T-cell (primary cell): ENCODE measurements around the gene EXOC4. TPM values are rescaled to one million over a fixed set of nuclear protein-coding genes. Genes with fewer than 3 reads are reported as not detected.

ENCODE experiments used
- ATAC-seq, 4 experiments: fragments of 200-7000 bp in 3 of 4; fragments of 150-1000 bp in 1 of 4; cut with Tn5 transposase; replicated peaks in 1 of 4; 1 replicate in 3 of 4; 2 replicates in 1 of 4; pipeline ENCODE4 v1.10.0; 2021; ENCODE audit warnings: moderate library complexity in 3 of 4, mild to moderate bottlenecking in 2 of 4, moderate number of reproducible peaks in 1 of 4
- CTCF ChIA-PET, 2 donors: fragments of 300-600 bp; sonication (Branson Sonifier 250); formaldehyde crosslinking; loops; one replicate each; lab custom pipeline; 2022; ENCODE audit warnings: antibody characterized with exemption in 2 of 2; lab: Charles Lee
- POLR2A ChIA-PET, 2 donors: fragments of 300-600 bp; sonication (Branson Sonifier 250); formaldehyde crosslinking; loops; one replicate each; lab custom pipeline; 2022; ENCODE audit warnings: antibody characterized with exemption in 2 of 2; lab: Charles Lee
- DNase-seq, 35 experiments: peaks; one replicate each; pipeline versions ENCODE4 v3.0.0 to v3.0.0-alpha.2; 2013 to 2023
- H3K27ac ChIP-seq: one replicate; pipeline ENCODE4 v1.5.1; 2013; ENCODE audit warnings: low read length
- H3K27me3 ChIP-seq, 2 experiments: replicated peaks in 1 of 2; 1 replicate in 1 of 2; 2 replicates in 1 of 2; pipeline versions ENCODE4 v1.6.1 to v1.7.0; 2013; ENCODE audit warnings: low read length in 1 of 2, mixed read lengths in 1 of 2; ENCODE audit not compliant: control insufficient read depth in 2 of 2, insufficient read depth in 2 of 2; ENCODE audit errors: extremely low read depth in 1 of 2
- H3K36me3 ChIP-seq, 2 donors: 1 replicate in 1 of 2; 2 replicates in 1 of 2; pipeline versions ENCODE4 v1.6.1 to v1.7.0; 2013; ENCODE audit warnings: low read length in 1 of 2; ENCODE audit not compliant: control insufficient read depth in 2 of 2, insufficient read depth in 1 of 2; ENCODE audit errors: extremely low read depth in 1 of 2
- H3K4me1 ChIP-seq, 2 experiments: 1 replicate in 1 of 2; 2 replicates in 1 of 2; pipeline versions ENCODE4 v1.6.1 to v1.7.0; 2013; ENCODE audit warnings: low read length in 2 of 2, mixed read lengths in 1 of 2; ENCODE audit not compliant: insufficient read depth in 2 of 2, control insufficient read depth in 1 of 2; ENCODE audit errors: extremely low read depth in 1 of 2
- H3K4me3 ChIP-seq, 2 donors: 1 replicate in 1 of 2; 2 replicates in 1 of 2; pipeline versions ENCODE4 v1.5.1 to v1.7.0; 2013; ENCODE audit warnings: mild to moderate bottlenecking in 2 of 2, low read length in 1 of 2, moderate library complexity in 1 of 2; ENCODE audit not compliant: control insufficient read depth in 1 of 2; ENCODE audit errors: extremely low read depth in 1 of 2
- H3K9me3 ChIP-seq: 2 replicates; pipeline ENCODE4 v1.7.0; 2013
- H3K27ac Mint-ChIP-seq, 2 donors: one replicate each; pipeline ENCODE4 v1.8.0; 2020 to 2021; ENCODE audit warnings: mild to moderate bottlenecking in 2 of 2, mixed read lengths in 2 of 2
- H3K27me3 Mint-ChIP-seq, 2 donors: one replicate each; pipeline ENCODE4 v1.8.0; 2021 to 2022; ENCODE audit warnings: mixed read lengths in 2 of 2
- H3K36me3 Mint-ChIP-seq: one replicate; pipeline ENCODE4 v1.8.0; 2021; ENCODE audit warnings: mixed read lengths
- H3K4me1 Mint-ChIP-seq, 3 donors: one replicate each; pipeline ENCODE4 v1.8.0; 2020 to 2022; ENCODE audit warnings: mixed read lengths in 3 of 3, mild to moderate bottlenecking in 1 of 3
- H3K4me3 Mint-ChIP-seq, 3 donors: one replicate each; pipeline ENCODE4 v1.8.0; 2020 to 2022; ENCODE audit warnings: mild to moderate bottlenecking in 3 of 3, mixed read lengths in 3 of 3, moderate library complexity in 3 of 3
- H3K9me3 Mint-ChIP-seq, 3 donors: one replicate each; pipeline ENCODE4 v1.8.0; 2020 to 2022; ENCODE audit warnings: mixed read lengths in 3 of 3
- WGBS: methylation state at CpG from one replicate; pipeline ENCODE4 v1.1.5; 2013; ENCODE audit warnings: missing lambda C conversion rate; ENCODE audit not compliant: insufficient coverage; 5-methylcytosine and 5-hydroxymethylcytosine counted together
- total RNA-seq, 35 experiments: library from RNA in 6 of 35; stranded (reverse) in 6 of 35; fragments of 120-200 nt in 1 of 35; gene quantifications; one replicate each; pipeline versions ENCODE4 v1.2.1 to v1.2.4 and lab custom pipeline; 2013 to 2026

Gene EXOC4
- total RNA-seq, 5 donors from 2014 or later (not counting 1 experiment from before 2014, with no cell fraction given), result 58.2 to 108 (median 64.8) TPM

GRCh38 chr7:133783276-133783675, 530.4 kb downstream of the EXOC4 start:
- WGBS, result no CpG with 5 or more reads among the region's 2 CpGs
- CTCF ChIA-PET, result no interaction called here
- H3K9me3 Mint-ChIP-seq, result peaks cover 0 to 5% (median 0%) of the 10 kb centered on the region in 3 donors
- H3K4me1 Mint-ChIP-seq, result no peaks in the 10 kb centered on the region
- DNase-seq (no peak), ATAC-seq (no peak)
- peaks cover 33% of the 10 kb centered on the region for H3K36me3 Mint-ChIP-seq
- POLR2A ChIA-PET, result no interaction called here
- Histone ChIP-seq H3K9me3 (no peaks in the 10 kb centered on the region), H3K4me1 (no peaks in the 10 kb centered on the region), H3K4me3 (no peak overlapping the region), H3K27me3 (no peaks in the 10 kb centered on the region), H3K36me3 (no peaks in the 10 kb centered on the region), H3K27ac (no peak overlapping the region)
- no peak overlapping the region for H3K4me3 Mint-ChIP-seq
- H3K27ac Mint-ChIP-seq, result no peak overlapping the region
- H3K27me3 Mint-ChIP-seq, result no peaks in the 10 kb centered on the region

GRCh38 chr7:133784486-133785001, 531.7 kb downstream of the EXOC4 start:
- H3K36me3 ChIP-seq, result no peaks in the 10 kb centered on the region
- no peaks in the 10 kb centered on the region for H3K4me1 Mint-ChIP-seq
- 100% methylated on average over 3 of the region's 4 CpGs for WGBS
- CTCF ChIA-PET, result no interaction called here
- ATAC-seq (no peak), DNase-seq (no peak)
- H3K4me3 ChIP-seq, result no peak overlapping the region
- no peak overlapping the region for H3K27ac ChIP-seq
- POLR2A ChIA-PET, result interaction anchor here in 1 of 2 donors (0.6 kb wide), 1 partner anchor 43 kb away, joined by 3 read pairs; no protein-coding TSS in a partner anchor
- H3K9me3 ChIP-seq, result no peaks in the 10 kb centered on the region
- no peak overlapping the region for H3K4me3 Mint-ChIP-seq
- H3K27me3 ChIP-seq, result no peaks in the 10 kb centered on the region
- H3K27me3 Mint-ChIP-seq, result no peaks in the 10 kb centered on the region
- no peaks in the 10 kb centered on the region for H3K4me1 ChIP-seq
- H3K27ac Mint-ChIP-seq, result no peak overlapping the region
- no peaks in the 10 kb centered on the region for H3K9me3 Mint-ChIP-seq
- H3K36me3 Mint-ChIP-seq, result peaks cover 32% of the 10 kb centered on the region

- no peak for ATAC-seq
- Mint-ChIP-seq H3K27ac (no peak overlapping the region), H3K27me3 (no peaks in the 10 kb centered on the region), H3K4me3 (no peak overlapping the region), H3K9me3 (no peaks in the 10 kb centered on the region), H3K4me1 (no peaks in the 10 kb centered on the region), H3K36me3 (peaks cover 31% of the 10 kb centered on the region)
- Histone ChIP-seq H3K36me3 (no peaks in the 10 kb centered on the region), H3K4me1 (no peaks in the 10 kb centered on the region), H3K27me3 (no peaks in the 10 kb centered on the region), H3K9me3 (no peaks in the 10 kb centered on the region), H3K4me3 (no peak overlapping the region), H3K27ac (no peak overlapping the region)
- ChIA-PET CTCF (no interaction called here), POLR2A (no interaction called here)
- WGBS, result 67% methylated on average over 3 of the region's 3 CpGs
- no peak for DNase-seq
Measured at GRCh38 chr7:133786401-133786937, 533.6 kb downstream of the EXOC4 start.

DNA sequence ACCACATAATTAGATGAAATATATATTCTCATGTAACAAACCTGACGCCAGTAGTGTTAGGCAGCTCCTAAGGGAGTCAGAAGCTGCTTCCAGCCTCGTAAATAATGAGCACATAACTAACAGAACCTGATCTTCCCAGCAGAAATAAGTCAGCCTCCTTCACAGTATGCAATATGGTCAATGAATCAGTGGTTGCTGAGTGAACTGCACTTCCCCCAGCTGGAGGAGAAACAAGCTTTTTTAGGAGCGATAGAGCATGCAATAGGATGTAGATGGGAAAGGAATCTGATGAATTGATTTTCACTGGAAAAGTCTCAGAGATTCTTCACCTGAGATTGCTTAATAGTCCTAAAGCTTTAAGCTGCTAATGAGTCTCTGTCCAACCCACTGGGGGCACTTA, 537.1 kb downstream of the EXOC4 start:
- Histone ChIP-seq H3K4me3 (no peak overlapping the region), H3K27ac (no peak overlapping the region), H3K27me3 (no peaks in the 10 kb centered on the region), H3K9me3 (no peaks in the 10 kb centered on the region), H3K4me1 (no peaks in the 10 kb centered on the region), H3K36me3 (no peaks in the 10 kb centered on the region)
- Mint-ChIP-seq H3K36me3 (peaks cover 34% of the 10 kb centered on the region), H3K4me3 (no peak overlapping the region), H3K27me3 (no peaks in the 10 kb centered on the region), H3K27ac (no peak overlapping the region), H3K9me3 (no peaks in the 10 kb centered on the region), H3K4me1 (no peaks in the 10 kb centered on the region)
- WGBS, result 92% methylated on average over 1 of the region's 3 CpGs
- CTCF ChIA-PET, result no interaction called here
- DNase-seq (no peak), ATAC-seq (no peak)
- POLR2A ChIA-PET, result no interaction called here

GRCh38 chr7:133790911-133791310, 538.0 kb downstream of the EXOC4 start:
- DNase-seq, result no peak
- Mint-ChIP-seq H3K4me3 (no peak overlapping the region), H3K9me3 (no peaks in the 10 kb centered on the region), H3K27ac (no peak overlapping the region), H3K4me1 (no peaks in the 10 kb centered on the region), H3K36me3 (peaks cover 37% of the 10 kb centered on the region), H3K27me3 (no peaks in the 10 kb centered on the region)
- ChIA-PET CTCF (no interaction called here), POLR2A (no interaction called here)
- Histone ChIP-seq H3K4me3 (no peak overlapping the region), H3K27ac (no peak overlapping the region), H3K9me3 (no peaks in the 10 kb centered on the region), H3K4me1 (no peaks in the 10 kb centered on the region), H3K27me3 (no peaks in the 10 kb centered on the region), H3K36me3 (no peaks in the 10 kb centered on the region)
- no CpG with 5 or more reads among the region's 4 CpGs for WGBS
- no peak for ATAC-seq

GRCh38 chr7:133794479-133794878, 541.6 kb downstream of the EXOC4 start:
- Mint-ChIP-seq H3K36me3 (peaks cover 27% of the 10 kb centered on the region), H3K4me1 (no peaks in the 10 kb centered on the region), H3K27me3 (no peaks in the 10 kb centered on the region), H3K4me3 (no peak overlapping the region), H3K9me3 (no peaks in the 10 kb centered on the region), H3K27ac (no peak overlapping the region)
- Histone ChIP-seq H3K27me3 (no peaks in the 10 kb centered on the region), H3K36me3 (no peaks in the 10 kb centered on the region), H3K4me1 (no peaks in the 10 kb centered on the region), H3K4me3 (no peak overlapping the region), H3K27ac (no peak overlapping the region), H3K9me3 (no peaks in the 10 kb centered on the region)
- 50% methylated on average over 2 of the region's 2 CpGs for WGBS
- POLR2A ChIA-PET, result no interaction called here
- DNase-seq, result no peak
- CTCF ChIA-PET, result no interaction called here
- ATAC-seq, result no peak
